Breast epithelium (tissue), 3 donors: Measurements from ENCODE around the gene TATDN2.

Experiments used
- CTCF ChIP-seq, 3 donors: fragments of 450-650 bp; IDR thresholded peaks; one replicate each; pipeline ENCODE4 v1.5.1; 2016 to 2017; ENCODE audit warnings: antibody characterized with exemption in 3 of 3, mild to moderate bottlenecking in 3 of 3, moderate library complexity in 3 of 3
- POLR2A ChIP-seq: fragments of 450-650 bp; IDR thresholded peaks from one replicate; pipeline ENCODE4 v1.6.1; 2016; ENCODE audit warnings: antibody characterized with exemption, mild to moderate bottlenecking, moderate library complexity

- TF ChIP-seq CTCF (IDR thresholded peaks at IDR 0.05) (no peak), POLR2A (no peak)
These were observed 66.8 kb downstream of the TATDN2 start for GRCh38 chr3:10315101-10315500.
